ENCODE measurements around the gene IL22RA2.

DNA sequence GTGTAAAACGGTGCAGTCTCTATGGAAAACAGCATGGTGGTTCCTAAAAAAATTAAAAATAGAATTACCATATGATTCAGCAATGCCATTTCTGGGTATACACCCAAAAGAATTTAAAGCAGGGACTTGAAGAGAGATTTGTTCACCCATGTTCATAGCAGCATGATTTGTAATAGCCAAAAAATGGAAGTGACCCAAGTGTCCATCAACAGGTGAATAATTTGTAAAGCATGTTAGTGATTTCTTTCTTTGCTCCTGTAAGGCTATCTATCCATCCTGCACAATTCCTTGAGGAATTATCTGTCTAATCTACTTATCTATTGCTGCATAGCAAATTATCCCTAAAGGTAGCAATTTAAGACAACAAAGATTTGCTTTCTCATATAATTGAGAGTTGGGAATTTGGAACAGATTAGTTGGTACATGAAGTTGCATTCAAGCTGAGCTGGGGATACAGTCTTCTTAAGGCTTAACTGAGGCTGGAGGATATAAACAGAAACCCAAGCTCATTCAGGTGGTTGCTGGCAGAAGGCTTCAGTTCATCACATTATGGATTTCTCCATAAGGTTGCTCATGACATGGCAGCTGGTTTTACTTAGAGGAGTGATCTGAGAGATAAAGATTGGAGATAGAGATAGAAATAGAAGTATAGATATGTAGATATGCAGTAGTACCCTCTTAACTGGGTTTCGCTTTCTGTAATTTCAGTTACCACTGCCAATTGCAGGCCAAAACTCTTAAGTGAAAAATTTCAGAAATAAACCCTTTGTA lies 62.0 kb downstream of the IL22RA2 start:
- TF ChIP-seq, protein P1, sequence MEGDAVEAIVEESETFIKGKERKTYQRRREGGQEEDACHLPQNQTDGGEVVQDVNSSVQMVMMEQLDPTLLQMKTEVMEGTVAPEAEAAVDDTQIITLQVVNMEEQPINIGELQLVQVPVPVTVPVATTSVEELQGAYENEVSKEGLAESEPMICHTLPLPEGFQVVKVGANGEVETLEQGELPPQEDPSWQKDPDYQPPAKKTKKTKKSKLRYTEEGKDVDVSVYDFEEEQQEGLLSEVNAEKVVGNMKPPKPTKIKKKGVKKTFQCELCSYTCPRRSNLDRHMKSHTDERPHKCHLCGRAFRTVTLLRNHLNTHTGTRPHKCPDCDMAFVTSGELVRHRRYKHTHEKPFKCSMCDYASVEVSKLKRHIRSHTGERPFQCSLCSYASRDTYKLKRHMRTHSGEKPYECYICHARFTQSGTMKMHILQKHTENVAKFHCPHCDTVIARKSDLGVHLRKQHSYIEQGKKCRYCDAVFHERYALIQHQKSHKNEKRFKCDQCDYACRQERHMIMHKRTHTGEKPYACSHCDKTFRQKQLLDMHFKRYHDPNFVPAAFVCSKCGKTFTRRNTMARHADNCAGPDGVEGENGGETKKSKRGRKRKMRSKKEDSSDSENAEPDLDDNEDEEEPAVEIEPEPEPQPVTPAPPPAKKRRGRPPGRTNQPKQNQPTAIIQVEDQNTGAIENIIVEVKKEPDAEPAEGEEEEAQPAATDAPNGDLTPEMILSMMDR (IDR thresholded peaks at IDR 0.05; ENCODE audit: insufficient read depth, low read depth, low read length): no peak
- no peak for TF ChIP-seq EZH2 (IDR thresholded peaks at IDR 0.05; ENCODE audit: insufficient read depth, low read length)

Measured in astrocyte (in vitro differentiated cells and primary cell).